Stimulated activated CD8-positive, alpha-beta memory T cell treated with anti-CD3 and anti-CD28 coated beads, Interleukin-12 subunit alpha, Interleukin-12 subunit beta, amount 100 ng/mL, for 1 hour (primary cell): ENCODE measurements around the gene PCCA.

Experiments used
- DNase-seq: peaks from one replicate; pipeline ENCODE4 v3.0.0-alpha.2; 2020; ENCODE audit warnings: low read depth

The PCCA gene

GRCh38 chr13:100432611-100433010, 343.7 kb downstream of the PCCA start:
- DNase-seq = no peak

- no peak for DNase-seq
Measured at GRCh38 chr13:100433475-100433874, 344.6 kb downstream of the PCCA start.

- no peak for DNase-seq
Measured at GRCh38 chr13:100434010-100434763, 345.3 kb downstream of the PCCA start.

- no peak for DNase-seq
Measured at GRCh38 chr13:100436099-100436498, 347.2 kb downstream of the PCCA start.

- DNase-seq = no peak
Measured at GRCh38 chr13:100438059-100438788, 349.3 kb downstream of the PCCA start.

- DNase-seq = no peak
Measured at GRCh38 chr13:100439247-100439970, 350.5 kb downstream of the PCCA start.

- DNase-seq = no peak
Measured at GRCh38 chr13:100440751-100441425, 352.0 kb downstream of the PCCA start.

GRCh38 chr13:100442095-100442832, 353.4 kb downstream of the PCCA start:
- DNase-seq = no peak

GRCh38 chr13:100443278-100443997, 354.5 kb downstream of the PCCA start:
- DNase-seq = no peak

GRCh38 chr13:100443998-100444328, 355.1 kb downstream of the PCCA start:
- DNase-seq = no peak

- no peak for DNase-seq
Measured at GRCh38 chr13:100447831-100448230, 358.9 kb downstream of the PCCA start.

- no peak for DNase-seq
Measured at GRCh38 chr13:100451923-100452322, 363.0 kb downstream of the PCCA start.

GRCh38 chr13:100454876-100455275, 366.0 kb downstream of the PCCA start:
- DNase-seq = no peak

GRCh38 chr13:100458673-100459072, 369.8 kb downstream of the PCCA start:
- DNase-seq = no peak

GRCh38 chr13:100459747-100460146, 370.9 kb downstream of the PCCA start:
- DNase-seq = no peak

- DNase-seq = no peak
Measured at GRCh38 chr13:100460266-100460665, 371.4 kb downstream of the PCCA start.

- DNase-seq = no peak
Measured at GRCh38 chr13:100460791-100461190, 371.9 kb downstream of the PCCA start.

- no peak for DNase-seq
Measured at GRCh38 chr13:100461309-100462030, 372.6 kb downstream of the PCCA start.

GRCh38 chr13:100464006-100464405, 375.1 kb downstream of the PCCA start:
- DNase-seq = no peak

GRCh38 chr13:100465558-100465957, 376.7 kb downstream of the PCCA start:
- DNase-seq = no peak
